Left ventricle myocardium inferior (tissue), 1 donor: ENCODE measurements around the gene PIK3C2A. TPM values are rescaled to one million over a fixed set of nuclear protein-coding genes. Genes with fewer than 3 reads are reported as not detected.

Source experiments
- DNase-seq: peaks from one replicate; pipeline ENCODE4 v3.0.0-alpha.2; 2020
- H3K27ac ChIP-seq: fragments of 200-600 bp; replicated peaks from 2 replicates; pipeline ENCODE4 v1.8.0; 2021
- H3K27me3 ChIP-seq: fragments of 200-600 bp; 2 replicates; pipeline ENCODE4 v1.8.0; 2021; ENCODE audit warnings: low read depth
- H3K36me3 ChIP-seq: fragments of 200-600 bp; 2 replicates; pipeline ENCODE4 v1.8.0; 2021
- H3K4me1 ChIP-seq: fragments of 200-600 bp; 2 replicates; pipeline ENCODE4 v1.8.0; 2021
- H3K4me3 ChIP-seq: fragments of 200-600 bp; 2 replicates; pipeline ENCODE4 v1.8.0; 2021; ENCODE audit warnings: mild to moderate bottlenecking, moderate library complexity
- H3K9me3 ChIP-seq: fragments of 200-600 bp; replicated peaks from 2 replicates; pipeline ENCODE4 v1.8.0; 2021
- intact Hi-C: fragments of 100-400 bp; cut with micrococcal nuclease; formaldehyde crosslinking; loops from one replicate; pipeline ENCODE4 v1.11.0; 2022
- total RNA-seq: library from RNA; stranded (reverse); fragmentation: NEBNext Ultra II Directional; extraction: Animal tissue kit (Norgen Biotek cat#: 25700); gene quantifications from one replicate; pipeline ENCODE4 v1.2.1, GENCODE V29; 2021
- TF ChIP-seq, protein P1 (sequence below): fragments of 200-600 bp; IDR thresholded peaks from 2 replicates; pipeline ENCODE4 v1.8.0; 2021; ENCODE audit warnings: antibody characterized with exemption, mild to moderate bottlenecking, borderline replicate concordance
- donor health status: DM: no; HTN: yes; CAD: no; lungs with severe emphysema.

PIK3C2A gene
- total RNA-seq, 1 donor from 2014 or later, result 30.6 TPM

GRCh38 chr11:17186932-17187692 is 20.7 kb downstream of the PIK3C2A start:
- H3K4me3 ChIP-seq, result no peak overlapping the region
- no peak overlapping the region for H3K27ac ChIP-seq
- no peaks in the 10 kb centered on the region for H3K9me3 ChIP-seq
- TF ChIP-seq, protein P1, sequence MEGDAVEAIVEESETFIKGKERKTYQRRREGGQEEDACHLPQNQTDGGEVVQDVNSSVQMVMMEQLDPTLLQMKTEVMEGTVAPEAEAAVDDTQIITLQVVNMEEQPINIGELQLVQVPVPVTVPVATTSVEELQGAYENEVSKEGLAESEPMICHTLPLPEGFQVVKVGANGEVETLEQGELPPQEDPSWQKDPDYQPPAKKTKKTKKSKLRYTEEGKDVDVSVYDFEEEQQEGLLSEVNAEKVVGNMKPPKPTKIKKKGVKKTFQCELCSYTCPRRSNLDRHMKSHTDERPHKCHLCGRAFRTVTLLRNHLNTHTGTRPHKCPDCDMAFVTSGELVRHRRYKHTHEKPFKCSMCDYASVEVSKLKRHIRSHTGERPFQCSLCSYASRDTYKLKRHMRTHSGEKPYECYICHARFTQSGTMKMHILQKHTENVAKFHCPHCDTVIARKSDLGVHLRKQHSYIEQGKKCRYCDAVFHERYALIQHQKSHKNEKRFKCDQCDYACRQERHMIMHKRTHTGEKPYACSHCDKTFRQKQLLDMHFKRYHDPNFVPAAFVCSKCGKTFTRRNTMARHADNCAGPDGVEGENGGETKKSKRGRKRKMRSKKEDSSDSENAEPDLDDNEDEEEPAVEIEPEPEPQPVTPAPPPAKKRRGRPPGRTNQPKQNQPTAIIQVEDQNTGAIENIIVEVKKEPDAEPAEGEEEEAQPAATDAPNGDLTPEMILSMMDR, result no peak
- H3K4me1 ChIP-seq, result peaks cover 24% of the 10 kb centered on the region
- H3K27me3 ChIP-seq, result no peaks in the 10 kb centered on the region
- intact Hi-C loops, result no loop called here
- DNase-seq, result no peak
- H3K36me3 ChIP-seq, result peaks cover 33% of the 10 kb centered on the region

DNA sequence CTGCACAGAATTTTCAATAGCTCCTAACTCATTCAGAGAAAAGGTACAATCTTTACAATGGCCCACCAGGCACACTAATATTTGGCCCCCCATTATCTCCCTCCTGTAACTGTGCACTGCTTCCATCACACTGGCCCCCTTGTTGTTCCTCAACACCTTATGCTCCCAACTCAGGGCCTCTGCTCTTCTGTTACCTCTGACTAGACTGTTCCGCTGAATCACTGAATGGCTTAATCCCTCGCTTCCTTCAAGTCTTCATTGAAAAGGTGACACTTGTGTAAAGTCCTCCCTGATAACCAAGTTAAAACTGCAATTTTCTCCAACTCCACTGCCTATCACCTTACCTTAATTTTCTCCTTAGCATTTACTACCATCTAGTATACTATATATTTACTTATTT is 21.8 kb downstream of the PIK3C2A start:
- intact Hi-C loops, result no loop called here

DNA sequence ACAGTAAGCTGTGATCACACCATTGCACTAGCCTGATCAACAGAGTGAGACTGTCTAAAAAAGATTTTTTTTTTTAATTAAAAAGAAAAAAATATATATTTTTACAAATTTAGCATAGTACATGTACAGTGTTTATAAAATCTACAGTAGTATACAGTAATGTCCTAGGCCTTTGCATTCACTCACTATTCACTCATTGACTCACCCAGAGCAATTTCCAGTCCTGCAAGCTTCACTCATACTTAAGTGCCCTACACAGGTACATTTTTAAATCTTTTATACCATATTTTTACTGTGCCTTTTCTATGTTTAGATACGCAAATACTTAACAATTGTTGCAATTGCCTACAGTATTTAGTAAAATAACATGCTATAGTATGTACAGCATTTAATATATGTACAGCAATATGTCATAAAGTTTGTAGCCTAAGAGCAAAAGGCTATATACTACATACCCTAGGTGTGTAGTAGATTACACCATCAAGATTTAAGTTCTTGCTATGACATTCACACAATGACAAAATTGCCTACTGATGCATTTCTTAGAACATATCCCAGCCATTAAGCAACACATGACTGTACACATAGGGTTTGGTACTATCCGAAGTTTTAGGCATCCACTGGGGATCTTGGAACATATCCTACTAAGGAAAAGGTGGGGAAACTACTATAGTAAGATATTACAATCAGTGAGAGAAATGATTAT is 22.8 kb downstream of the PIK3C2A start:
- H3K4me3 ChIP-seq, result no peak overlapping the region
- H3K27ac ChIP-seq, result no peak overlapping the region
- TF ChIP-seq, protein P1, result no peak
- no peaks in the 10 kb centered on the region for H3K27me3 ChIP-seq
- intact Hi-C loops, result no loop called here
- peaks cover 19% of the 10 kb centered on the region for H3K4me1 ChIP-seq
- no peak for DNase-seq
- peaks cover 14% of the 10 kb centered on the region for H3K36me3 ChIP-seq
- no peaks in the 10 kb centered on the region for H3K9me3 ChIP-seq

More for the DNA sequence above, 21.8 kb downstream of the PIK3C2A start:
- DNase-seq, result no peak
- Histone ChIP-seq H3K4me3 (no peak overlapping the region), H3K27ac (no peak overlapping the region), H3K27me3 (no peaks in the 10 kb centered on the region), H3K36me3 (peaks cover 23% of the 10 kb centered on the region), H3K9me3 (no peaks in the 10 kb centered on the region), H3K4me1 (peaks cover 20% of the 10 kb centered on the region)
- TF ChIP-seq, protein P1, result no peak

DNA sequence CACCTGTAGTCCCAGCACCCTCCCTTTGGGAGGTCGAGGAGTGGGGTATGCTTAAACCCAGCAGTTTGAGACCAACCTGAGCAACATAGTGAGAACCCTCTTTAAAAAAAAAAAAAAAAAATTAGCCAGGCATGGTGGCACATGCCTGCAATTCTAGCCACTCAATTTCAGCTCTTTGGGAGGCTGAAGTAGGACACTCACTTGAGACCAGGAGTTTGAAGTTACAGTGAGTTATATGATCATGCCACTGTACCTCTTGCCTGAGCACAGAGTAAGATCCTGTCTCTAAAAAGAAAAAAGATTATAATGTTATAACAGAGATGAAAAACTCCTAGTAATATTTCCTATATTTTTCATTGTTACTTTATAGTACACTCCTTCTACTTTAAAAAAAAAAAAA is 23.9 kb downstream of the PIK3C2A start:
- Histone ChIP-seq H3K9me3 (no peaks in the 10 kb centered on the region), H3K4me3 (no peak overlapping the region), H3K27me3 (no peaks in the 10 kb centered on the region), H3K27ac (no peak overlapping the region), H3K4me1 (peaks cover 13% of the 10 kb centered on the region), H3K36me3 (peaks cover 13% of the 10 kb centered on the region)
- TF ChIP-seq, protein P1, result no peak
- intact Hi-C loops, result no loop called here
- DNase-seq, result no peak

GRCh38 chr11:17179970-17180369 is 27.8 kb downstream of the PIK3C2A start:
- Histone ChIP-seq H3K4me3 (no peak overlapping the region), H3K27ac (no peak overlapping the region), H3K27me3 (no peaks in the 10 kb centered on the region), H3K9me3 (no peaks in the 10 kb centered on the region), H3K36me3 (peaks cover 13% of the 10 kb centered on the region), H3K4me1 (peaks cover 11% of the 10 kb centered on the region)
- intact Hi-C loops, result no loop called here
- TF ChIP-seq, protein P1, result no peak
- no peak for DNase-seq
